Erythroblast (primary cell): ENCODE measurements around the gene FBXO31.

Experiments
- GATA1 ChIP-seq: IDR thresholded peaks from 2 replicates; pipeline ENCODE4 v1.6.1; 2011; ENCODE audit warnings: low read depth, mild to moderate bottlenecking, control low read depth, low read length, moderate library complexity
- POLR2A ChIP-seq: IDR thresholded peaks from 2 replicates; pipeline ENCODE4 v1.6.1; 2011; ENCODE audit warnings: mild to moderate bottlenecking, low read length

GRCh38 chr16:87375426-87376135, 8.0 kb downstream of the FBXO31 start:
- no peak for TF ChIP-seq POLR2A
- TF ChIP-seq GATA1 = no peak
